ENCODE data around the gene SV2C.

- TF ChIP-seq CTCF (IDR thresholded peaks at IDR 0.05): no peak
- TF ChIP-seq POLR2A (IDR thresholded peaks at IDR 0.05): no peak
Measured at GRCh38 chr5:76283670-76284069, 200.5 kb downstream of the SV2C start.
